Inflammatory macrophage treated with lipopolysaccharide for 4 hours (primary cell): ENCODE results near the gene PAF1.

Experiments
- DNase-seq: peaks from one replicate; pipeline ENCODE4 v3.0.0-alpha.2; 2020

PAF1 gene

GRCh38 chr19:39349326-39349725, 41.6 kb downstream of the PAF1 start:
- DNase-seq = no peak

GRCh38 chr19:39347332-39348164, 43.4 kb downstream of the PAF1 start:
- DNase-seq = no peak

DNA sequence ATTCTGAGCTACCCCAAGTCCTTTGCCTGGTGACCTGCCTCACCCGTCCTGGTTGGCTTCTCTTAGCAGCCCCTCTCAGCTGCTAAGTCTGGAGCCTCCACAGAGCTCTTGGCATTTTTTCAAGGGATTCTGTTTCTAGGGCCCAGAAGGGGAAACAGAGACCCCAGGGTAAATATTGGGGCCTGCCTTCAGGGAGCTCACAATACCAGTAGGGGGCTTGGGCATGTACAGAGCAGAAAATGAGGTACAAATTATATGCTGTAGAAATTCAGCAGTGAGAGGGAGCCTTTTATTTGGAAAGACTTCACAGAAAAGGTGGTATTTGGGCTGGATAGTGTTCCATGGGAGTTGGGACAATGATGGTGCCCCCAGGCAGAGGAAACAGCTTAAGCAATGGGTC, 45.0 kb downstream of the PAF1 start:
- DNase-seq = no peak

DNA sequence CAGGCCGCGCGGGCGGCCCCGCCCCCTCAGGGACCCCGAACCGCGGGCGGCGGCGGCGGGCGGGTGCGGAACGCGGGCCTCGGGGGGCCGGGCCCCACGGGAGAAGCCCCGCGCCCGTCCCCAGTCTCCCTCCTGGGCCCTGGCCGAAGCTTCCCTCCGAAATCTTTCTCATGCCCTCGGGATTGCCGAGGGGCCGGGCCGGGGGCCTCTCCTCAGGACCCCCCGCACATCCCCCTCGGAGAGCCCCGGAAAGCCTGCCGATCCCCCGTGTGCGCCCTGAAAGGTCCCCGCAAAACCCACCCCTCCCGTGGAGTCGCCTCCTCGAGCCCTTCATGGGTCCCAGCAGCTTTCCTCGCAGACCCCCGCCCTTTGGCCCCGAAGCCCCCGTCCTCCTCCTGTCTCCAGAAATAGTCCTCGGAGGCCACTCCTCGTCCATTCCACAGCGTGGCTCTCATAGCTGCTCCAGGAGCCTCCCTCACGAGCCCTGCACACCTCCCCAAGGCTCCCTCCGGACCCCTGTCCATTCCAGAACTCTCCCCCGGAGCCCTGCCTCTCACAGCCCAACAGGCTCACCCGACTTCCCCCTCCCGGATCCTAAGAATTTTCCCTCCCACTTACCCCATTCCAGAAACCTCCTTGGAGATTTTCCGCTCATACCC, 48.1 kb downstream of the PAF1 start:
- no peak for DNase-seq

DNA sequence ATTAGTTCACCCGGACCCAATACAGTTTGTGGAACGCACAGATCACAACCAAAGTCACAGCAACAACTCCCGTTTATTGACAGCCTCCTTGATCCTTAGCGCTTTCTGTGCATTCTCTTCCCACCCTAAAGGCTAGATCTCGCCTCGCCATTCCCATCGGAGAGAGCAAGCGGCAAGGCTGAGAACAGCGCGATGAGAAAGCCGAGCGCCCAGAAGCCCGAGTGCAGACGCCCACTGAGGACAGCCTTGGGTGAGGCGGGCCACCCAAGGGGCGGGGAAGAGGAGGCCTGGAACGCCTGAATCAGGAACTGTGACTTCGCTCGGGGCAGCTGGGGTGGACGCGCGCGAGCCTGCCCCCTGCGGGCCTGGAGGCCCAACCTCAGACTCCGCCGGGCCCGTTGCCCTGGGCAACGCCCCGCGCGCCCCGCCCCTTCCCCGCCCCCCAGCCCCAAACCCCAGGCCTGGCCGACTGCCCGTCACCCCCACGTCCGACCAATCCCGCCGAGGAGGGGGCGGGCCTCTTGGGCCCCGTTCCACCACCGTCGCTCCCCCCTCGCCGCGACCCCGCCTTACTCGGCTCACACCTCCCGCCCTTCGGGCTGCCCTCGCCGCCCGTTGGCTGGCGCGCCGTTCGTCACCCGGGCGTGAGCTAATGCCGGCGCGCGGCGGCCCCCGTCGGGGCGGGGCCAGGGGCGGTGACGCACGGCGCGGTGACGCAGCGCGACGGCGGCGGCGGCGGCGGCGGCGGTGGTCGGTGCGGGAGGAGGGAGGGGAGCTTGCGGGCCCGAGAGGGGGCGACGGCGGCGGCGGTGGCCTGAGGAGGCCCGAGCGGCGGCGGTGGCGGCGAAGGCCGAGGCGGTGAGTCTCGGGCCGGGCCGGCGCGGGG, 48.9 kb downstream of the PAF1 start, which contains the start of gene SAMD4B:
Gene SAMD4B (plus strand): TSS at position 703 of the 886 bp plus-strand sequence. CDS start 14,473 bp downstream, outside the sequence.
- peak; percentile 99 for DNase-seq

- peak; percentile 42 for DNase-seq
These were observed 49.7 kb downstream of the PAF1 start for GRCh38 chr19:39341129-39341718.

DNA sequence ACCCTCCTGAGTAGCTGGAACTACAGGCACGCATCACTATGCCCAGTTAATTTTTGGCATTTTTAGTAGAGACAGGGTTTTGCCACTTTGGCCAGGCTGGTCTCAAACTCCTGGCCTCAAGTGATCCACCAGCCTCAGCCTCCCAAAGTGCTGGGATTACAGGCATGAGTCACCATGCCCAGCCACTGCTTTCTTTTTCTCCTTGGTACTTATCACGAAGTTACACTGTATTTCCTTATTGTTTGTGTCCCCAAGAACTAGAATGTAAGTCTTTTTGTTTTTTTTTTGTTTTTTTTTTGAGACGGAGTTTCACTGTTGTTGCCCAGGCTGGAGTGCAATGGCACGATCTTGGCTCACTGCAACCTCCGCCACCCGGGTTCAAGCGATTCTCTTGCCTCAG, 50.8 kb downstream of the PAF1 start:
- DNase-seq = peak; percentile 45

GRCh38 chr19:39339674-39340073, 51.2 kb downstream of the PAF1 start:
- DNase-seq = no peak

DNA sequence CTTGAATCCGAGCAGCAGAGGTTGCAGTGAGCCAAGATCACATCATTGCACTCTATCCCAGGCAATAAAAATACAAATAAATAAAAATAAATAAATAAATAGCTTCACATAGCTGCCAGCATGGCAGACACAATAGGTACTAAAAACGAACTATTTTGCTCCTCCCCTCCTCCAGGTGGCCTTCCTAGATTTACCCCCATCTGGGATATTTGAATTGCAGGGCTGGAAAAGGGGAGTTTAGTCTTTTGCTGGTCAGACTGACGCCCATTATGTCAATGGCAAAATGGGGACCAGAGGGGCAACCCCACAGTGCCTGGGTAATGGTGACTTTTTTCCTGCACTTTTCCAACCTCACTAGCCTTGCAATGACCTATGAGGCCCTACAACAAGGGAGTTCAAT, 54.4 kb downstream of the PAF1 start:
- no peak for DNase-seq
